PC-9 (cell line): ENCODE measurements around the gene NFAM1.

ENCODE experiments used
- CTCF ChIP-seq: fragments of 200-600 bp; sonication (generic); conservative IDR thresholded peaks from 2 replicates; pipeline ENCODE4 v1.6.1; 2017; ENCODE audit warnings: mixed run types, antibody characterized with exemption, mild to moderate bottlenecking, moderate library complexity
- EZH2 ChIP-seq: fragments of 200-600 bp; sonication (generic); IDR thresholded peaks from 2 replicates; pipeline ENCODE4 v1.8.0; 2017; ENCODE audit warnings: antibody characterized with exemption, low read depth

GRCh38 chr22:42350373-42350772, 81.8 kb downstream of the NFAM1 start:
- TF ChIP-seq CTCF (no peak), EZH2 (no peak)
